IPS-18a (cell line): Measurements from ENCODE around the gene CHD9.

ENCODE experiments used
- H3K27ac ChIP-seq: one replicate; pipeline ENCODE4 v1.5.1; 2013; ENCODE audit warnings: low read length
- H3K27me3 ChIP-seq: one replicate; pipeline ENCODE4 v1.6.1; 2013; ENCODE audit warnings: mild to moderate bottlenecking, low read length; ENCODE audit not compliant: control insufficient read depth, insufficient read depth
- H3K36me3 ChIP-seq: one replicate; pipeline ENCODE4 v1.6.1; 2013; ENCODE audit warnings: low read depth, low read length; ENCODE audit not compliant: control insufficient read depth
- H3K4me1 ChIP-seq: one replicate; pipeline ENCODE4 v1.6.1; 2013; ENCODE audit warnings: low read depth, low read length; ENCODE audit not compliant: control insufficient read depth
- H3K4me3 ChIP-seq: one replicate; pipeline ENCODE4 v1.5.1; 2013; ENCODE audit warnings: low read length
- H3K9ac ChIP-seq: one replicate; pipeline ENCODE4 v1.6.1; 2013; ENCODE audit warnings: mild to moderate bottlenecking, low read length, moderate library complexity
- H3K9me3 ChIP-seq: one replicate; pipeline ENCODE4 v1.6.1; 2013; ENCODE audit warnings: low read depth, low read length; ENCODE audit not compliant: control insufficient read depth

Gene CHD9

DNA sequence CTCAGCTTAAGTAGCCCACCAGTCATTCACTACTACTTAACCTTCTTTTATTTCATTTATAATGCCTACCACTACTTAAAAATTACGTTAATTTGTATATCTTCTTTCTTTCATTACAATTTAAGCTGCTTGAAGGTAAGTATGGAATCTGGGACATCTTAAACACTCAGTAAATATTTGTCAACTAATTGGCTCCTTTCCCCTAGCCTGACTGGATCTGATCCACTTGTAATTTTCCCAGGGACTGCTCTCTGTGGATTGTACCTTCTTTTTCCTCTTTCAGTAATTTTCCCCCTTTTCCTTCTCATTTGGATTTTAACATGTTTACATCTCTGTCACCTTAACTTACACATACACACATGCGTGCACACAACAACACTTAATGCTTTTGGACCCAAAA lies 227.1 kb downstream of the CHD9 start:
- Histone ChIP-seq H3K9ac (no peak overlapping the region), H3K4me3 (no peak overlapping the region), H3K27ac (no peak overlapping the region), H3K9me3 (no peaks in the 10 kb centered on the region), H3K4me1 (no peaks in the 10 kb centered on the region), H3K27me3 (no peaks in the 10 kb centered on the region), H3K36me3 (peaks cover 50% of the 10 kb centered on the region)

DNA sequence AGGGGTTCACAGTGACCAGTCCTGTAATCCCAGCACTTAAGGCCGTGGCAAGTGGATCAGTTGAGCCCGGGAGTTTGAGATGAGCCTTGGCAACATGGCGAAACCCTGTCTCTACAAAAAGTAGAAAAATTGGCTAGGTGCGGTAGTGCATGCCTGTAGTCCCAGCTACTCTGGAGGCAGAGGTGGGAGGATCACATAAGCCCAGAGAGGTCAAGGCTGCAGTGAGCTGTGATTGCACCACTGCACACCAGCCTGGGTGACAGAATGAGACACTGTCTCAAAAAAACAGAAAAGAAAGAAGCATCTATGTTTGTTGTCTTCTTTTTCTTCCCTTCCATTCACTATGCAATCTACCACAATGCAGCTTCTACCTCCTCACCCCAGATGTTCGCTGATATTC lies 227.5 kb downstream of the CHD9 start:
- no peaks in the 10 kb centered on the region for H3K27me3 ChIP-seq
- H3K9ac ChIP-seq = no peak overlapping the region
- H3K9me3 ChIP-seq = no peaks in the 10 kb centered on the region
- no peak overlapping the region for H3K4me3 ChIP-seq
- H3K36me3 ChIP-seq = peaks cover 50% of the 10 kb centered on the region
- no peaks in the 10 kb centered on the region for H3K4me1 ChIP-seq
- H3K27ac ChIP-seq = no peak overlapping the region

GRCh38 chr16:53282975-53283946 lies 228.5 kb downstream of the CHD9 start:
- no peak overlapping the region for H3K9ac ChIP-seq
- H3K36me3 ChIP-seq = peaks cover 47% of the 10 kb centered on the region
- no peaks in the 10 kb centered on the region for H3K27me3 ChIP-seq
- no peaks in the 10 kb centered on the region for H3K4me1 ChIP-seq
- no peak overlapping the region for H3K27ac ChIP-seq
- no peak overlapping the region for H3K4me3 ChIP-seq
- H3K9me3 ChIP-seq = no peaks in the 10 kb centered on the region

DNA sequence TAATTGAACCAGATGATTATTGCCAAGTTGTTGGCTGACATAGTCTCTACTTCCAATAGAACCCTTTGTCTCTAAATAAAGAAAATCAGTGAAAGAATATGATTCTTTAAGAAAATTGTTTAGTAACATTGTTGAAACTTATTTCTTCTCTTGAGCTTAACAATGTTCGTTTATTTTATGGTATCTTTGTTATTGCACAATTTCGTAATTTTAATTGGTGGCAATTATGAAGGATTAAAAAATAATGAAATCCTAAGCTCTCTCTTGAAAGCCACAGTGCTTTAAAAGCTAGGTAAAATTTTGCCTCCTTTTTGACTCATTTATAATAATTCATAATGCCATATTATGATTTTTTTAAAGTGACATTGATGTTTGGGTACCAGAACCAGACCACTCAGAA lies 230.4 kb downstream of the CHD9 start:
- peaks cover 62% of the 10 kb centered on the region for H3K36me3 ChIP-seq
- no peak overlapping the region for H3K4me3 ChIP-seq
- H3K27me3 ChIP-seq = no peaks in the 10 kb centered on the region
- no peaks in the 10 kb centered on the region for H3K9me3 ChIP-seq
- H3K9ac ChIP-seq = no peak overlapping the region
- H3K27ac ChIP-seq = no peak overlapping the region
- no peaks in the 10 kb centered on the region for H3K4me1 ChIP-seq

DNA sequence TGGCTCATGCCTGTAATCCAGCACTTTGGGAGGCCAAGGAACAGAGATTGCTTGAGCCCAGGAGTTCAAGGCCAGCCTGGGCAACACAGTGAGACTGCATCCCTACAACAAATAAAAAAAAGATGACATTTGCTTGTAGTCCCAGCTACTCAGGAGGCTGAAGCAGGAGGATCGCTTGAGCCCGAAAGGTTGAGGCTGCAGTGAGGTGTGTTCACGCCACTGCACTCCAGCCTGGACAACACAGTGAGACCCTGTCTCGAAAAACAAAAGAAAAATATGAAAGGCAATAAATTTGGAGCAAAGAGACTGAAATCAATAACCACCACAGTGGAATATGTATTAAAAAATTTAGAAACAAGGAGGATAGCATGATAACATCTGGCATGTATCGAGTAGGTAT lies 235.7 kb downstream of the CHD9 start:
- Histone ChIP-seq H3K9me3 (no peaks in the 10 kb centered on the region), H3K4me1 (no peaks in the 10 kb centered on the region), H3K4me3 (no peak overlapping the region), H3K27me3 (no peaks in the 10 kb centered on the region), H3K27ac (no peak overlapping the region), H3K36me3 (peaks cover 91% of the 10 kb centered on the region), H3K9ac (no peak overlapping the region)

- H3K4me3 ChIP-seq = no peak overlapping the region
- H3K9me3 ChIP-seq = no peaks in the 10 kb centered on the region
- H3K27me3 ChIP-seq = no peaks in the 10 kb centered on the region
- peaks cover 80% of the 10 kb centered on the region for H3K36me3 ChIP-seq
- no peak overlapping the region for H3K9ac ChIP-seq
- H3K4me1 ChIP-seq = no peaks in the 10 kb centered on the region
- no peak overlapping the region for H3K27ac ChIP-seq
Measured at GRCh38 chr16:53291757-53292392, 237.1 kb downstream of the CHD9 start.

GRCh38 chr16:53297477-53297876 lies 242.7 kb downstream of the CHD9 start:
- Histone ChIP-seq H3K4me1 (no peaks in the 10 kb centered on the region), H3K27ac (no peak overlapping the region), H3K27me3 (no peaks in the 10 kb centered on the region), H3K4me3 (no peak overlapping the region), H3K36me3 (peaks cover 66% of the 10 kb centered on the region), H3K9me3 (no peaks in the 10 kb centered on the region), H3K9ac (no peak overlapping the region)

GRCh38 chr16:53304334-53304733 lies 249.5 kb downstream of the CHD9 start:
- no peak overlapping the region for H3K4me3 ChIP-seq
- no peaks in the 10 kb centered on the region for H3K4me1 ChIP-seq
- no peaks in the 10 kb centered on the region for H3K27me3 ChIP-seq
- peaks cover 61% of the 10 kb centered on the region for H3K36me3 ChIP-seq
- H3K27ac ChIP-seq = no peak overlapping the region
- no peak overlapping the region for H3K9ac ChIP-seq
- H3K9me3 ChIP-seq = no peaks in the 10 kb centered on the region

- Histone ChIP-seq H3K4me1 (no peaks in the 10 kb centered on the region), H3K9ac (no peak overlapping the region), H3K36me3 (peaks cover 61% of the 10 kb centered on the region), H3K27me3 (no peaks in the 10 kb centered on the region), H3K4me3 (no peak overlapping the region), H3K9me3 (no peaks in the 10 kb centered on the region), H3K27ac (no peak overlapping the region)
Measured at GRCh38 chr16:53305743-53306142, 251.0 kb downstream of the CHD9 start.

DNA sequence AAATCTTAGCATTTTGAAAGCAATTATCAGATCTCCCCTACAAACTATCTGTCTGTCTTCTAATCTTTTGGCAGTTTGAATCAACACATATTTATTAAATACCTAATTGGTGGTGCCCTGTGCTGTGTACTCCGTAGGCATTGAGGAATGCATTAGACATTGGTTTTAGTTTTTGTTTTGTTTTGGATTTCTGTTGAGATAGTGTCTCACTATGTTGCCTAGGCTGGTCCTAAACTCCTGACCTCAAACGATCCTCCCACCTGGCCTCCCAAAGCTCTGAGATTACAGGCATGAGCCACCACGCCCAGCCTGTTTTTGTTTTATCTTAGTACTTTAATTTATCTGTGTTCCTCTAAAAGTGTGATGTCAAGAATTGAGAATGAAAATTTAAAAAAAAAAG lies 254.7 kb downstream of the CHD9 start:
- Histone ChIP-seq H3K4me3 (no peak overlapping the region), H3K4me1 (no peaks in the 10 kb centered on the region), H3K36me3 (peaks cover 81% of the 10 kb centered on the region), H3K27me3 (no peaks in the 10 kb centered on the region), H3K9me3 (no peaks in the 10 kb centered on the region), H3K27ac (no peak overlapping the region), H3K9ac (no peak overlapping the region)

- H3K9ac ChIP-seq = no peak overlapping the region
- H3K27ac ChIP-seq = no peak overlapping the region
- H3K36me3 ChIP-seq = peaks cover 70% of the 10 kb centered on the region
- no peaks in the 10 kb centered on the region for H3K4me1 ChIP-seq
- no peaks in the 10 kb centered on the region for H3K27me3 ChIP-seq
- H3K9me3 ChIP-seq = no peaks in the 10 kb centered on the region
- no peak overlapping the region for H3K4me3 ChIP-seq
Measured at GRCh38 chr16:53320992-53321391, 266.2 kb downstream of the CHD9 start.

- Histone ChIP-seq H3K27me3 (no peaks in the 10 kb centered on the region), H3K27ac (no peak overlapping the region), H3K4me3 (no peak overlapping the region), H3K9me3 (no peaks in the 10 kb centered on the region), H3K36me3 (peaks cover 54% of the 10 kb centered on the region), H3K9ac (no peak overlapping the region), H3K4me1 (no peaks in the 10 kb centered on the region)
Measured at GRCh38 chr16:53323924-53324323, 269.1 kb downstream of the CHD9 start.
